ENCODE data around the gene FGD1.
"Not testable (repeated sequence)": the region's sequence is repeated elsewhere in the genome, so short reads cannot be mapped to it uniquely, and the experiment has no call there.

- not testable (repeated sequence) for TF ChIP-seq CTCF (IDR thresholded peaks at IDR 0.05; ENCODE audit: insufficient read depth, low read depth, low read length); EZH2 (IDR thresholded peaks at IDR 0.05; ENCODE audit: insufficient read depth, low read length)
These were observed 6.2 kb downstream of the FGD1 start for GRCh38 chrX:54489819-54490218.

Data from astrocyte (in vitro differentiated cells and primary cell).